GM21528 (cell line): ENCODE results near the gene OXNAD1.
A peak's percentile ranks its signal among the peaks of the same experiment; 100 is the strongest.
"Not testable (repeated sequence)": the region's sequence is repeated elsewhere in the genome, so short reads cannot be mapped to it uniquely, and the experiment has no call there.

Source experiments
- ATAC-seq: cut with Tn5 transposase; IDR thresholded peaks from one replicate; pipeline ENCODE4 v1.9.1; 2021; ENCODE audit warnings: mild to moderate bottlenecking, moderate library complexity; ENCODE audit not compliant: unreplicated experiment, low FRiP score

OXNAD1 gene

DNA sequence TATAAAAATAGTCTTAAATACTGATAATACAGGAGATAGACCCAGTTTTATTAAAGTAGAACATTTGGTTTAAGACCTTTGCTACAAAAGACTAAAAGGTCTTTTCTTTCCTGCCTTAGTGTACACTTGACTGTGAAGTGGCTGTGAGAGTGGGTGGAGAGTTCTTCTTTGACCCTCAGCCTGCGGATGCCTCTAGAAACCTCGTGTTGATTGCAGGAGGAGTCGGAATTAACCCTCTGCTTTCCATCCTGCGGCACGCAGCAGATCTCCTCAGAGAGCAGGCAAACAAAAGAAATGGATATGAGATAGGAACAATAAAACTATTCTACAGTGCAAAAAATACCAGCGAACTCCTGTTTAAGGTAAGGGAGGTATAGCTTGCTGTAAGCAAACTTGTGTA, 36.5 kb downstream of the OXNAD1 start:
- no peak for ATAC-seq

DNA sequence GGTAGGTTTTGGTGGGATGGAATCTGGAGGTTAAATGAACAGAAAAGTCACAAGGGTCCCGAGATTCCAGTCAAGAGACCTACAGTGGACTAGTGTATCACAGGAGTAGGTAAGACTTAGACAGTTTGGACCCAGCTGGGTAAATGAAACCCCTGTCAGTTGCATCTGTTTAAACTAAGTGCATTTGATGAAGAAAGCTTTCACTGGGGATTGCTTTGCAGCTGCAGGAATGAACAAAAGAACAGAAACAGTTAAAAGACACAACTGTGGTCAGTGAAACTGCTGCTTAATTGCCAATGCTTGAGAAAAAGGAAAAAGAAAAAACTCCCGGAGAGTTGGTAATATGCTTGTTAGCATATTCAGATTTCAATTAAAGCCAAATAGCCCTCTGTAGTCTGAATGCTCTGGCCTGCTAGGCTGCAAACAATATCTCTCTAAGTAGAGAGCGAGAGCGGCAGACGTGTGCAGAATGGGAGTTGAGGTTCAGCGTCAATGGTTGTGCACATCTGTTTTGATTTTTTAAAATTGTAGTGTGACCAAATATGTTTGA, 37.1 kb downstream of the OXNAD1 start:
- ATAC-seq: no peak

DNA sequence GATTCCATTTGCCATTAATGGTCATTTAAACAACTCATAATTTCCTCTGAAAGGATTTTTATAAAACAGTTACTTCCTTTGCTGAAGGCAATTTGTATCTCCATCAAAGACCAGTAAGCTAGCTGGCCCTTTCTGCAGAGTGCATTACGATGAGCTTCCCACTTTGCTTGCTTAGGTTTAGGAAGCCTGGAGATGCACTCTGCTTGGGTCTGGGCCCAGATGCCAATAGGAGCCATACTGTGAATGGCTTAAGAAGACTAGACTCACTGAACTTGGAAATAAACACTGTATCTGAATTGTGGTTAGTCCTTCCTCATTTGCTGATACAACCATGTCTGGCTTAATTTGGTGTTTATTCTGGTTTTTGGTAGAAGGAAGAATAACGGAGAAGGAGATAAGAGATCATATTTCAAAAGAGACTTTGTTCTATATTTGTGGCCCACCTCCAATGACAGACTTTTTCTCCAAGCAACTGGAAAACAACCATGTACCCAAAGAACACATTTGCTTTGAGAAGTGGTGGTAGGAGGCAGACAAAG, 38.1 kb downstream of the OXNAD1 start:
- ATAC-seq: no peak

DNA sequence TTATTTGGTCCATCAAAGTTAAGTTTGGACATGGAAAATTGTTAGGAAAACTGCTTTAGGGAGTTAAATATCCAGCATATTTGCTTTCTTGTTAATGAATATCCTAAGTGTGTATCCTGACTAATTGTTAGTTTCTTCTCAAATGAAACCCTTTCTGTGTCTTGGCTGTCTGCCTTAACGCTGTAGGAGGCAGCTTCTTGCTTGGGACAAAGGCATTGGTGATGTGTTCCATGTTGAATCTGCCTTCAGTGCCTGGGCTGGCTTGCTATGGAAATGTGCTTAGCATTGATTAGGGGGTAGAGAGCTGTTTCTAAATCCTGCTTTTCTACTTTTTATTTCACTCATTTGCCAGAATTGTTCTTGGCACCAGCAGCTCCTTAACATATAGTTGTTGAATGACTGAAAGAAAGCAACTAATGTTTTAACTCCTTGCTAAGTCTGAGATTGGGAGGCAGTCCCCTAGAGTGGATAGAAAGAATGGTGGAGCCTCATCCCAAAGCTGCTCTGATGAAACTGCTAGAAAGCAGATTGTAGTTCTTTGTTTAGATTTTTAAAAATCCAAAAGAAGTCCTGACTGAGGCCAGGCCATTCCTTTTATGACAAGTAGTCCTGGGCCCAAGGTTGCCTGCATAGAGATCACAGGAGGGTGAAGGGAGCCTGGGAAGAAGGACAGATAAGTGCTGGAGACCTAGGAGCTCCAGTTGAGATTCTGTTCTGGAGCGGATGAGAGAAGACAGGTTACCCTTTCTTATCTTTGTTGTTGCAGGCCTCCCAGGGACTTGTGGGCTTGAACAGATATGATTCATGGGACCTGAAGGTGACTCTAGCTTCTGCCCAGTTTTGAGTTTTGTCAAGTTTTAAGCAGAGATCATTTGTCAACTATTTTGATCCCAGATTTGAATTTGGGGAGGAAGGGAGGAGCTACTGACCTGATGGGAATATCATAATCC, 39.3 kb downstream of the OXNAD1 start:
- no peak for ATAC-seq

DNA sequence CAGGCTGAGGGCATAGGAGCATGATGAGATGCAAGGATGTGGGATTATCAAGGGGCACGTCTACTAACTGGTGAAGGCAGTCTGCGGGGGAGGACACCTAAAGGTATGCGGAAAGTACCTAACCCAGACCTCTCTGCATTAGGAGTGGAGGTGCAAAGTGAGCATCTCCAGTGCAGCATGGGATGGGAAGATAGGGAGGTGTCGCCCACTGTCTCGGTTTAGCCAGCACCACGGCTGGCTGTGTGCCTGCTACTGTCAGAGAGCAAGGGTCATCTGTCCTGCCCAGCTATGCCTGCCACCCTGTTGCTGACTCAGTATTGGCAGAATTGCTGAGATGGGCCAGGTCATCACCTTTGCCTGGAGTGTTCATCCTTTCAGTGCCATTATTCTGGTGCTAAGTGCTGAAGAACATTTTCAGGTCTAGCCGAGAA, 40.1 kb downstream of the OXNAD1 start:
- no peak for ATAC-seq

DNA sequence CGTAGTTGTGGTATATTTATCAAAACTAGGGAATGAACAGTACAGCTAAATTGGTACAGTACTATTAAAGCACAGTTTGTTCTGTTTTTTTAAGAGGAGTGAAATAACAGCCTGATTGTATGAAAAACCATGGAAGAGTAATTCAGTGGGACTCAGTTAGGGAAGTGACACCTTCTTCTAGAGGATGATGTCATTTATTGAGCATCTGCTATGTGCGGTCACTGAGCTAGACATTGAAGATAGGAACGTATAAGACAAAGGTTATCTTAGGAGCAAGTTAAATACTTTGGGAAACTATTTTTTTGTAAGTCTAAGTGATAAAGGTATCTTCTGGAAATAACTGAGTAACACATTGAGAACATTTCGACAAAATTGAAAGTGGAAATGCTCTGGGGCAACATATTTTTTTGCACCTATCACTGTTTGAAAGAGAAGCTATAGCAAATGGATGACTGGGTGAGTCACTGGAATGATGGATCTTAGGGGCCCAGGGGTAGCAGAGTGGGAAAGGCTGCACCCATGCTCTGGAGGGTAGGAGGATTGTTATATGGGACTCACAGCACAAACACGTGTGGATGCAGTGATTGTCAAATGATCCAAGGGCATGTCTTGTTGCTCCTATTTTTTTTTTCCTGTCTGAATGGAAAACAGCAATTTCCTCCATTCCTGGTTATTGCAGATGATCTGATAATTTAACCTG, 43.0 kb downstream of the OXNAD1 start:
- ATAC-seq: no peak

DNA sequence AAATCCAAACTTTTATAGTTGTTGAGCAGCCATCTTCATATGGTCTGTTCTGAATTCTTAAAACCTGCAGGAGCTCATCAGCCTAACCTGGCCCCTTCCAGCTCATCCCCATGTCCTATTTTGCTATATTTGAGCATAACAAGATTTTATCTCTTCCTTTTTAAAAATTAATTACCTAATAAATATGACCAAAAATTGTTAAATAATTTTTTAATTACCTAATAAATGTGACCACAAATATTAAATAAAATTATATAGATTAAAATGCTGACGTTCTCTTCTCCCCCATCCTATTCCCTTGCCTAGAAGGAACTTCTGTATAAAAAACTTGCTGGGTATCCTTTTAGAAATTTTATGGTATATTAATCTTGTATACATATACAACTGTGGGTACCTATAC, 43.7 kb downstream of the OXNAD1 start:
- no peak for ATAC-seq

DNA sequence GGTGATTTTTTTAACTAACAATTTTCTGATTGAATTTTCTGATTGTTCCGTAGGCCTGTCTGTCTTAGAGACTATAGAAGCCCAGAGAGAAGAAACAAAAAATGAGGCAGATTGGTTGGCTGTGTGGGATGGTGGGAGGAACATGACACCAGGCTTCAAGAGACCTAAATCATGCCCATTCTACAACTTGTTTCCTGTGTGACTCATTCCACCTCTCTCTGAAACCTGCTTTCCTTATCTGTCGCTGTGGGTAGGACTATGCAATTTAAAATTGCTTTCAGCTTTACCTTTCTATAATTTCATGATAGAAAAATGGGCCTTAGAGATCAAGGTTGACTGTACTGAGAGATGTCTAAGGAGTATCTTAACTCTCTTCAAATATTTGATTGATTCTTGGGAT, 44.5 kb downstream of the OXNAD1 start:
- ATAC-seq: peak; percentile 89

DNA sequence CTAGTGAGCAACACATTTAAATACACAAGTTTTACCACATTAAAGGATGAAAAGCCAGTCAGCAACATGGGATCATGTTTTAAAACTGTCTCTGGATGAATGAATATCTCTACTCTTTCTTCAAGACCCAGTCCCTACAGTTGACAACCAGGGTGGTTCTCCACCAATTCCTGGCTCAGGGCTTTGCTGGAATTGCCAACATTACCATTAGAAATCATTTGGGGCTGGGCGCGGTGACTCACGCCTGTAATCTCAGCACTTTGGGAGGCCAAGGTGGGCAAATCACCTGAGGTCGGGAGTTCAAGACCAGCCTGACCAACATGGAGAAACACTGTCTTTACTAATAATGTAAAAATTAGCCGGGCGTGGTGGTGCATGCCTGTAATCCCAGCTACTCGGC, 45.5 kb downstream of the OXNAD1 start:
- ATAC-seq: not testable (repeated sequence)

DNA sequence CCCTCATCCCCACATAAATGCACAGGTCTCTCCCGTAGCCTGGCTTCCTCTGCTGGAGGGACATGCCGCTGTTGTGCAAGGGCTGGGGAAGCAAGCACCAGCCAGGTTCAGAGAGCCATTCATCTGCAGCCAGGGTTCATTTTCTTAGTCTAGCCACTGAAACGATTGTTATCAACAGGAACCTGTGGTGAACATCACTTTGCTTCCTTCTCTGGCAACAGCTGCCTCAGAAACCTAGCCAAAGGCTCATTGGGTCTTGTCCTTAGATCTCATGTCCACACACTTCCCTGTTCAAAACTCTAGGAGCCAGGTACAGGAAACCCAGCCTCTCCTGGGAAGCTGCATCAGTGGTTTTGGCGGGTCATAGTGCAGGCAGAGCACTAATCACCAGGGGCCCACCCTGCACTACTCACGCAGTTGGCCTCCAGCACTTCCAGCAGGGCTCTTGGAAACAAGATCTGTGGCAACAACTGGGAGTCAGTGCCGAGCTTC, 47.0 kb downstream of the OXNAD1 start:
- peak; percentile 65 for ATAC-seq

DNA sequence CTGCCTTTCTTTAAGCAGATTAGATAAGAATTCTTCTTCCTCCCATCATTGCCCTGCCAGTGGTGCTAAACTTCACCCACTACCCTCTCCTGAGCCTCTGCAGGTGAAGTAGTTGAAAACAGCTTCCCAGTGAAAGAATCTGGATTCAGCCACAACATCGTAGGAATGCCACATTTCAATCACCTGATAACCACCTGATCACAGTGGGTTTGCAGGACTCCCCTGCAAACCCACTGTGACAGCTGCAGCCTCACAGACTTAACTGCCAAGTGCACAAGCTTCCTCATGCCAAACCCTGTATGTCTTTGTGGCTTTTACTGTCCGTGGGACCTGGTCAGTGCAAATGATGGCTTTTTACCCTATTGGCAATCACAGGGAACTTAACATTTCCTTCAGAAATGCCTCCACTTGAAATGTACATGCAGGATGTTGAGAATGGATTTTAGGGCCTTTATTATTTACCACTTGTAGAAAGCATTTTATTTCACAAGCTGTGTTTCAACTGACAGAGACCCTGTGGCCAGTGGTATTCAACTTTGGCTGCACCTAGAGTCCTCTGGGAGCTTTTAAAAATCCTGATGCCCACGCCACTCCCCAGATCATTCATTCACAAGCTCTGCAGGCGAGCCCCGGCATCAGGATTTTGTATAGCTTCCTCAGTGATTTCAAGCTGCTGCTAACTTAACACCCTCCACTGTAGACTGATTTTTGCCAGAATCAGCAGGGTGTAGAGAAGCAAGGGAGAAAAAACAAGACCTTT, 49.1 kb downstream of the OXNAD1 start:
- ATAC-seq: no peak

DNA sequence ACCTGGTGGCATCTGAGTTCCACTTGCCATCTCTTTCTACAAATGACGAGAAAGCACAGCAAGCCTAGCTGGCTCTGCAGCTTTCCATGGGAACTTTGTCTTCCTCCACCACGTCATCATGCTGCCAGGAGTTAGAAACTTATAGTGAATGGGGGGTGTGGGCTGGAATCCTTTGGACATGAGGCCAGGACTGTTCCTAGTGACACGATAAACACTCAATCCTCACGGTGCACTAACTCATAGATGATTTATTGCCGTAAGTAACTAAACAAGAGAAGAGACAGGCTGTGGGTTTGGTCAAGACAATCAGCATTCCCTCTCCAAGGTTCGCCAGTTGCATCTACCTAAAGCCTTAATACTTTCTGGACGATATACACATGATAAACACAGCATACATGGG, 50.6 kb downstream of the OXNAD1 start:
- ATAC-seq: no peak

DNA sequence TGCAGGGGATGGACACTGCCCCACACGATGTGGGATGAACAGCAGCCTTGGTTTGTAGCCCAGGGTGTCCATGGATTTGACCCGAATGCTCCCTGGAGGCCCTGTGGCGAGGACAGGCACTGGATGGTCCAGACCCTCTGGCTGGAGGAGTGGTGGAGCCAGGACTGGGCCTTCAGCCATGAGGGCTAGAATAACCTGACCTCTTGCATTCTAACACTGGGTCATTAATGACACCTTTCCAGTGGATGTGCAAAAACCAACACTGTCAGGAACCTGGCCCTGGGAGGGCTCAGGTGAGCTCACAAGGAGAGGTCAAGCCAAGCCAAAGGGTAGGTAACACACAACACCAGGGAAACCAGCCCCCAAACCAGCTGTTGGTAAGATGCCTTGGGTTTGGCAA, 51.4 kb downstream of the OXNAD1 start:
- no peak for ATAC-seq

DNA sequence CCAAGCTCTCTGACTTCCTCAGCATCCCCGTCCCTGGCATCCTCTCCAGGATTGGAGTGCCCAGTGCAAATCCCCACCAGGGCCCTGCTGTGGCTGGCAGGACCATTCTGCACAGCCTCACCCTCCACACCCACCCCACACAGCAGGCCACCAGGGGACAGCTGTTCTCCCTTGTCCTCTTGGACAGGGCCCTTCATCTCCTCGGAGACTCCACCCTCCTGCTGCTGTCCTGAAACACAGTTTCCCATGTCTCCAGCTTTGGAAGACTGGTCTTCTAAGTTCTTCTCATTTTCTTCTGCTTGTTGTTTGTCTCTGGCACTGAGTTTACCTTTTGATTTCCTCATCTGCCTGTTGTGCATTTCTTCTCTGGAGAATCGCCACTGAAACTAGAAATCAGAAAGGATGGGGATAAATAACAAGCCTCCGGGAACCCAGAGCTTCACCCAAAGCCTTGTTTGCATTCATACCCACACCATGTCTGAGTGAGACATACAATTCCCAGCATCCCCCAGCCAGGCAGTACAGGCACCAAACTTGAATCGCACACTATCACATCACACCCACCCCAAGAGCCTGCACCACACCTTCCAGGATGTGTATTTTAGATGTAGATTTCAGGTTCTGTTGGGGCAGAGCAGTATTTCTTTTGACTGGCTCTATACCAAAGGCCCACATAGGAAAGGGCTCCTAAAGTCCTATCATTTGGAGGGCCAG, 52.0 kb downstream of the OXNAD1 start:
- ATAC-seq: no peak

DNA sequence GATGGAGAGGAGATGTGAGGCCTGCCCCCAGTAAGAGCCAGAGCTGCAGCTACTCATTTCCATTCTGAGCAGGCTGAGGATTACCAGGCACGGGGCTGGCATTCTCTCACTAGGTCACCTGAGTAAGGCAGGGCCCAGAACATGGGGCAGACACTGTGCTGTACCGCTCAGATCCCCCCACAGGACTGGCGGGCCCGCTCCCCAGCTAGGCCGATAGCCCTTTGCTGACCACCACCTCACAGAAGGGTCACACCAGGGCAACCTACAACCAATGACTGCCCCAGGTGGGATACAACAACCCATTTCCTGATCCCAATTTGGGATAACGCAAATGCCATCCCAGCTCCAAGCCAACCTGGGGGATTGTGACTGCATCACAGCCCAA, 52.5 kb downstream of the OXNAD1 start:
- ATAC-seq: no peak

DNA sequence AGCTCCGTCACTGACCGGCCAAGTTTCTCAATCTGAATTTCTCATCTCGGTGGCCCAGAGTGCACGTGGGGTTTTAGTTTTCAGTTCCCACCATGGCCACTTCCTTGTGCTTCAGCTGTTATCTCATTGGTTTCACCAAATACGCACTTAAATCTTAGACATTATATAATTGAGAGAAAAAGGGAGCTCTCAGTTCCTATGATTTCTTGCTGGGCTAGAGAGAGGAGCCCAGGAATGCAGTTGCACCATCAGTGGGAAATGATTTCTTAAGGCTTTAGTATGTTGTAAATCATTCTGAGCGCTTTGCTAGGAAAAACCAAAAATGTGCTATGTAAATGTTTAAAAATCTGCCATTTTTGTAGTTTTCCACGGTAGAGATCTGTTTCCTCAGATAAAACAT, 53.2 kb downstream of the OXNAD1 start:
- no peak for ATAC-seq

DNA sequence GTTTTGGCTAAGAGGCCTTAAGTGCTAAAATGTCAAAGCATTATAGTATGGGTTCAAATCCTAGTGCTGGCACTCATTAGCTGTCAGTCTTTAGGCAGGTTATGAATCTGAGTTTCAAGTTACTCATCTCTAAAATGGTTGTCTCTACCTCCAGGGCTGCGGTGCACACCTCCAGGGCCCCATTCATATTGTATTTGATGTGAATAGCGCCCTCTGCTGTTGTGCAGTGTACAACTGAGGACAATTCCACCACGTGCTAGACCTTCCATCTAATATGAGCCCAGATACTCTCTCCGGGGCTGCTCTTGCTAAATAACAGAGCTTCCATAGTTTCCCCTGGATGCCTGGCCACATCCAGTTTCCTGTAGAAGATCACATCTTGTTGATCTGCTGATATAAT, 54.3 kb downstream of the OXNAD1 start:
- ATAC-seq: no peak

DNA sequence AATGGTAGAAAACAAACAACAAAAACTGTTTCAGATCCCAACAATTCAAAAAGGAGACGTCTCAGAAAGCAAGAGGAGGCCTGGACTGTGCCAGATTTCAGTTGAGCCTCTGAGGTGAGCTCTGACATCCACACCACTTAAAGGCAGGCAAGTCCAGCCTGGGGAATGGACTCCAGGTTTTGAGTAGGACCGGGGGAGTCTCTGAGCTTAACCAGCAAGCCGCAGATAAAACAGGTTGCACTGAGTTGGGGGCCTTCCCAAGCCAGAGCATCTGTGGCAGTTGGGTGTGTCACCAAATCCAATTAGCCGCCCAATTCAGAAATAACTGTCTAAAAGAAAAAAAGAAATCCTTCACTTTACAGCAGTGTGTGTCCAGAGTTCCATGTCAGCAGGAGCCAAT, 54.7 kb downstream of the OXNAD1 start:
- ATAC-seq: no peak

DNA sequence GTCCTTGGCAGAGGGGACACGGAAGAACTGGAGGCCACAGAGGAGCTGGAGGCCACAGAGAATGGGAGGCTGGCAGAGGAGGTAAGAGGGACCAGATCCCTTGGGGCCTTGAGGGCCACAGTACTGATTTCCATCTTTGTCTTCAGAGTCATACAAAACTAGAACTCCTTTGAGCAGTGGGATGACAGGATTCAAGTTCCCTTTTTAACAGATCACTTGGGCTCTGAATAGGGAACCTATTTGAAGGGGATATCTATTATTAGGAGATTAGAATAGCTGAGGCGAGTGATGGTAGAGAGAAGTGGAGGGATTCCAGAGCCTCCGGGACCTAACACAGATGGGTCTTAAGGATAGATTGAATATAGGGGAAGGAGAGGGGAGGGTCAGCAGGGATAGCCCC, 55.7 kb downstream of the OXNAD1 start:
- no peak for ATAC-seq

DNA sequence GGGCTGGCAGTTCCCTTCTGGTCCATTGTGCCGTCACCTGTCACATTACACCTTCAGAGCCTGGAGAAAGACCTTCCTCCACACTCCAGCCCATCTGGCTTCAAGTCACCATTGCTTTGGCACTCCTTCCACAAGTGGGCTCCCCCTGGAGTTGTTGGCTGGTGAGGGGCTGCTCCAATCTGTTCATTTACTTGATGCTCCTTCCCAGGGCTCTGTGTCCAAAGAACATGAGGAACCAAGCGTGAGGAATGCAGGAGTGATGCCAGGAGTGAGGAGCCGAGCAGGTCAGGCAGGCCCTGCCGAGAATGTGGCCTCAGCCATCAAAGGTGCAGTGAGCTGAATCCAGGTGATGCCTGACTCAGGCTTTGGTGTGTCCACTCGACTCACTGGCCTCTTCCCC, 57.2 kb downstream of the OXNAD1 start:
- ATAC-seq: no peak
